CD4-positive, alpha-beta T cell treated with Interleukin-6 at 100 ng/mL for 8 hours (primary cell): ENCODE measurements around the gene TET3.
"Not testable (repeated sequence)": the region's sequence is repeated elsewhere in the genome, so short reads cannot be mapped to it uniquely, and the experiment has no call there.

ENCODE experiments used
- DNase-seq: peaks from one replicate; pipeline ENCODE4 v3.0.0-alpha.2; 2020; ENCODE audit warnings: mixed read lengths, low spot score

TET3 gene

DNA sequence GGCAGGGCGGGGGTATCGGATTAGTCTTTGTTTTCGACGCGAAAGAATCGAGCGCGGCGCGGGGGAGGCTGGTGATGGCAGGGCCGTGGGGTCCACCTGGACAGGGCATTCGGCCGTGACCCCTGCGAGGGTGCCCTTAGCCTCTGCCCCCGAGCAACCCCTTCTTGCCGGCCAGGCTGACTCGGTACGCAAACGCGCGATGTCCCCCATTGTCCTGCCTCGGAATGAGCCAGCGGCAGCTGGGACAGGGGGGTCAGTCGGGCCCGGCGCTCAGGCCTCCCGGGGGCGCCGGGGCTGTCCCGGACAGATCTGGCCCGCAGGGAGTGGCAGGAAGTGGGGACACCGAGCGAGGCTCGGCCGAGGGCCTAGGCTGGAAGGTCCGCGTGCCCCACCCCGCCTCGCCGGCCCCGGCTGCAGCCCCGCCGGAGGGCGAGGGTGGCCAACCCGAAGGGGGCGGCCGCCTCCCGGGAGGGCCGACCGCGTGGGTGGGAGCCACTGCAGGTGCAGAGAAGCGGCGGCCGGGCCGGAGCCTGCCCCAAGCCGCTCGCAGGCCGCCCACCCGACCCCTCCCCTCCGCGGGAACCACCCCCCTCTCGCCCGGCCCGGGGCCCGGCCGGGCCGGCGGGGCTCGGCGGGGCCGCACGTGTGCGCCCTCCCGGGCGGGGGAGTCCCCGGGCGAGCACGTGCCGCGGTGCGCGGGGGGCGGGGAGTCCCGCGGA is at the start of gene TET3:
TSS of gene TET3 (plus strand) at position 708 of the 719 bp plus-strand sequence. CDS start 1,494 bp downstream, outside the sequence.
- DNase-seq = no peak

DNA sequence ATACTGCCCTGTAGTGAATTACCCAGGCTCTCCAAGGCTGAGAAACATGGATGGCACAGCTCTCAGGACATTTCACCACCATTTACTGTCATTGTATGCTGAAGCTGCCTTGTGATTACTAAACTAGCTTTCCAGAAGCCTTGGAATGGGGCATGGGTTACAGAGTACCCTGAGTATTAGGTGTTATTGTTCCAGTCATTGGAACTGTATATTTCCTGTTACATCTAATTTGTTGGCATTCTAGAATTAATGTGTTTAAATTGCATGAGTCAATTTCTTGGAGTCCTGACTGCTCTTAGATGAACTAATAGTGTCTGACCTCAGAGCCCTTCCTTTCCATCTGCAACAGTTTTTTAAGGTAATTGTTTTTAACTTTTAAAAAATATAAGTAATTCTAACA is 49.1 kb upstream of the TET3 start:
- DNase-seq = no peak

DNA sequence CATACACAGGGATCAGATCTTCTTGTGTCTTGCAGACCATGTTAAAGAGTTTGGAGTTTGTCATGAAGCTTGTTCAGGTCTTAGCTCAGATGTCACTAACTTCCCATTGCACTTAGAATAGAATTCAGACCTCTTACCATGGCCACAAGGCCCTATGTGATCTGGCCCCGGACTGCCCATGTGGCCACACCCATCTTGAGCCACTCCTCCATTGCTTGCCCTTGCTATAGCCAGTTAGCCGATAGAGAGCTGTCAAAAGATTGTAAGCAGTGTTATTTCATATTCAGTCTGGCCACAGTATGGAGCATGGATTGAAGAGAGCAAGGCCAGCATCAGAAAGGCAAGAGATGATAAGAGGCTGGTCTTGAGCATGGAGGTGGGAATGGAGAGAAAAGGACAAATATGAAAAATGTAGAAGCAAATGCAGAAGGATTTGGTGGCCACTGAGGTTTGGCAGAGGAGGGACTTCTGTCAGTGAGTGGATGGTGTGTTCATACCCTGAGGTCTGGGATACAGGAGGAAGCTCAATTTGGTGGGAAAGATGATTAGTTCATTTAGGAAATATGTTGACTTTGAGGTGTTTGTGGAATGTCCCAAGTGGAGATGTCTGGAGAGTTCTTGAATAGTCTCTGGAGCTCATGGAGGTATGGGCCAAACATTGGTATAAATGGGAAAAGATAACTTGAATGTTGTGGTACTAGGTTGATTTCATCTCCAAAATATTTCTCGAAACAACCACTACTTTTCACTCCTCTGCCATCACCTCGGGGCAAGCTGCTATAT is 47.4 kb upstream of the TET3 start:
- no peak for DNase-seq

DNA sequence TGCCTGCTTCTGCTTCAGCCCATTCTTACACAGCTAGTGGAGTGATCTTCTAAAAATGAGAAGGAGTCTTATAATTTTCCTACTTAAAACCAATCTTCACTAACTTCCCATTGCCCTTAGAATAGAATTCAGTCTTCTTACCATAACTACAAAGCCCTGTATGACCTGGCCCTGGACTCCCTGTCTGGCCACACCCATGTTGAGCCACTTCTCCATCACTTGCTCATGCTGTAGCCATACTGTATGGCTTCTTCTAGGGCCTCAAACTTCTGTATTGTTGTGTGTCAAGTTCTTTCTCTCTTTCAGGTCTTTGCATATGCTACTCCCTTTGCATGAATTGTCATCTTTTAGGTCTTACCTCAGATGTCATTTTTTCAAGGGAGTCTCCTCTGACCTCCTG is 46.8 kb upstream of the TET3 start:
- DNase-seq = no peak

DNA sequence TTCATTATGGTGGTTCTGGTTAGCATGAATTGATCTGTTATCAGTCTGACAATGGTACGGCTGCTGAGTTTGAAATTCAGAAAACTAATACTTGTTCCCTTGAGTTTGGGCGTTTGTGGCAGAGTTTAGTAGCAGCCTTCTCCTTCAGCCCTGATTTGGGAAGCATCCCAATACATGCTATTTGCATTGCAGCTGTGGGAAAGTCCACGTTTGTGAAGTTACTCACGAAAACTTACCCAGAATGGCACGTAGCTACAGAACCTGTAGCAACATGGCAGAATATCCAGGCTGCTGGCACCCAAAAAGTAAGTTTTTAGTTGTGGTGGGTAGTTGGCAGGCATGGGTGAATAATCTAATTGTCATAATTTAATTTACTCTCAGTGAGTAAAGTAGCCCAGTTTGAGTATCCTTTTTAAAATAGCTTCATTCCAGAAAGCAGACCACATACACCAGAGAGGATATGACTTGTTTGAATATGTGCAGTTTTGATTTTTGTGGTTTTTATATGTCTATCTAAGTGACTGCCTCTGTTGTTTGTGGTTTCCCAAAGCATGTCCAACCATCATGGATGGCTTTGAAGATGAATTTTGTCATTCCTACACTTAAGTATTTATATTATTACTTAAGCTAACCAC is 45.9 kb upstream of the TET3 start:
- no peak for DNase-seq

DNA sequence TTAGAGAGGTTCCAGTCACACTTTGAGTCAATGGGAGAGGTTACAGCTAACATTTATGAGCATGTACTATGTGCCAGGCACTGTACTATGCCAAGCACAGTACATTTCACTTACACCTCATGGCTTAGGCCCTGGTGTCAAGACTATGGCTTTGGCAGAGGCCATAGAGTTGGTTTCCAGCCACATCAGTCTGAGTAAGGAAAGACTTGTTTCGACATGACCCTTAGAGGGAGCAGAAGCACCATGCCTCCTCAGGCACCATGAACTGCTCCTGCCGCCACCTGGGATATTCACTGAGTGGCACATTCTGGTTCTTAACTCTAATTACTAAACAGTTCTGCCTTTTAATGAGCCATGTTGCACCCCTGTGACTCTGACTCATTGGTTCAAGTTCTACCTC is 45.3 kb upstream of the TET3 start:
- peak; percentile 24 for DNase-seq

DNA sequence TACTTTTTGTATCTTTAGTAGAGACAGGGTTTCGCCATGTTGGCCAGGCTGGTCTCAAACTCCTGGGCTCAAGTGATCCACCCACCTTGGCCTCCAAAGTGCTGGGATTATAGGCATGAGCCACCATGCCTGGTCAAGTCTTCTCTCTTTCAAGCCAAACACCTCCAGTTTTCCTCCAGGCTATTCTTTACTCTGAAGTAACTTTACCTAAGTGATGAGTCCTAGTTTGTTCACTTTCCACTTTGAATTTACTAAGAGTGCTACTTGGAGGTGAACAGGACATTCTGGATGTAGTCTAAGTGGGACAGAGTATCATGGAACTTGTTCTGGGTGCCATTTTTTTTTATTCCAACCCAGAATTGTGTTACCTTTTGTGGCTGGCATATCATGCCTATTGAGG is 44.6 kb upstream of the TET3 start:
- not testable (repeated sequence) for DNase-seq

DNA sequence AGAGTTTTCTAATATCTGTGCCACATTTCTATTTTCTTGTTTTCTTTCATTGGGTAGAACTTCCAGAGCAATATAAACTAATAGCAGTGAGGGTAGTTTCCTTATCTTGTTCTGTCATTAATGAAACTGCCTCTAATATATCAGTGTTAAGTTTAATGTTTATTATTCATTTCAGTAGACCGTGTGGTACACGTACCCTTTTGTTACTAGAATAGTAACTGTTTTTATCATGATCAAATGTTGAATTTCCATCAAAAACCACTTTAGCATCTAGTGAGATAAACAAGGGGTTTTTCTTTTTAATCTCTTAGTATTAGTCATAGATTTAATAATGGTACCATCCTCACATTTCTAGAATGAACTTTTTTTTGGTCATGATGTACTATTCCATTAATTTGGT is 42.0 kb upstream of the TET3 start:
- no peak for DNase-seq

DNA sequence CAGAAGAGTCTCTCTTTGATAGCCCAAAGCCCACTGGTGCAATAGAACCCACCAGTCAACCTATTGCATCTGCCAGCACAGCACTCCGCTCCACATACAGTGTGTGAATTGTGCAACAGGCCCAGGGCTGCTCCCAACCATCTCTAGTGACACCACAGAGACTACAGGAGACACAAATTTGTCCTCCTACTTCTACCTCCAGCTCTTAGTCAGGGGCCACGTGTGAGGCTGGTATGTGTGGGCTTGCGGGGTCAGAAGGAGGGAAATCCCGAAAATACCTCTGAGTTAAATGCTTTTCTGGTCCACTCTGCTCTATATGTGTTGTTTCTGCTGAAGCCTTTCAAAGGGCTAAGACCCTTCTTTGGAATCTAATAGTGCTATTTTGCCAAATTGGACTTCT is 40.0 kb upstream of the TET3 start:
- no peak for DNase-seq

DNA sequence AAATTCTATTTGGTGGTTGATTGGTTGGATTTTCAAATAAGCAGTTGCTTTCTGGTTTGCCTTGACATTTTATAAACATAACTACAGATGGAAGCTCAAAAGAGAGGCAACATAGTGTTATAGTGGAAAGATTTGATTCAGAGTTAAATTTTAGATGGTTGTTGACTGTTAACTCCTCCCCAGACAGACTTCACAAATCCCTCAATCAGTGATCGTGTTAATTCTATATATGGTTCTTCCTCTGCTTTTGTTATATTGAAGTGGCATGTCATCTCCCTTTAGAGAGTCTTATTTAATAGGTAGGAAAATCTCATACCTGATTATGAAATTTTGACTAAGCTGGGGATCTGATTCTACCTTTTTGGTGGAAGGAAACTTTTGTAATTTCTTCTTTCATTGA is 38.5 kb upstream of the TET3 start:
- no peak for DNase-seq

DNA sequence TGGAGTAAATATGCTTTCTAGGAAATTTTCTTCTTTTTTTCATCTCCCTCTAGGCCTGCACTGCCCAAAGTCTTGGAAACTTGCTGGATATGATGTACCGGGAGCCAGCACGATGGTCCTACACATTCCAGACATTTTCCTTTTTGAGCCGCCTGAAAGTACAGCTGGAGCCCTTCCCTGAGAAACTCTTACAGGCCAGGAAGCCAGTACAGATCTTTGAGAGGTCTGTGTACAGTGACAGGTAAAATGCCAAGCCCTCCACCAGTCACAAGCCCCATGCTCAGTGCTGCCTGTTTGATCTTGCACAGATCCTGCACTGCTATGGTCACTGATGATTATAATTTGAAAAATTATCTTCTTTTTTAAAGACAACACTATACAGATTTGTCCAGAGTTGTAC is 38.0 kb upstream of the TET3 start:
- DNase-seq = no peak

DNA sequence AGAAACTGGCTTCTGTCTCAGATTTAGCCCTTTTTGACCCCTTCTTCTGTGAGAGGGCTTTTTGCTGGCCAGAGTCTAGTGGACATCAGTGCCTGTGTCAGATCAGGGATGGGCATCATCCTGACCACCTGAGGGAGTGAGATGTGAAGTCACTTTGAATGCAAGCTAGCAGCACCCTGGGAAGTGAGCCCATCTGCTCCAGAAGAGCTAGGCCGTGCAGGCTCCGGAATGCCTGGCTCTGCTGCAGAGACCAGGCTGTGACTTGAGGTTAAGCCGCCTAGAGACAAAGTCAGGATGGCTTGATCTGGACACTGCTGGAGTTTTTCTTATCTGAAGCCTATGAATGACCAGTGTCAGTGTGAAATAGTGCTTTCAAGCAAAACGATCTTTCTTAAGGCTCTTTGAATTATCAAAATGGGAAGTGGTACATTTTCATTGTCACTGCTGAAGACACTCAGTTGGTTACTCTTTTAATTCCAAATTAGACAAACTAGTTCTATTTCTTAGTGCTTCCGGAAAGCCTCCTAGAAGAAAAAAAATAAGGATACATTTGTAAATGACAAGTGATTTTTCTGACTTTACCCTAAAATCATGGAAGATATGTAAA is 37.2 kb upstream of the TET3 start:
- DNase-seq = no peak

DNA sequence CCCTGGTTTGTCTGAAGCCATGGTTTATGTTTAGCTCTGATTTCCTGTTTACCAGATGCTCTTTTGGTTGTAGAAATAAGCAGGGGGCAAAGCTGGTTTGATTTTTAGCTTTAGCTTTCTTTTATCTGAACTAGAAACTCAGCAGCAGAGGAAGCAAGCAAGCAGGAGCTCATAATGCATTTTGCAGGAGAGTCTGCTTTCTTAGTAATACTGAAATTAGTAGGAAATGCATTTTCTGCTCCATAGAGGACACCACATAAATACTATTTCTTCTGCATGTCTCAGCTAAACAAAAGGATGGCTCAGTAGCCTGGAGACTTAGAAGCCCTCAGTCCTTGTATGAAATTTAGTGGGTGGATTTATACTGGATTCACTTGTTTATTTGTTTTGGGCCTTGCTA is 34.9 kb upstream of the TET3 start:
- DNase-seq = no peak

DNA sequence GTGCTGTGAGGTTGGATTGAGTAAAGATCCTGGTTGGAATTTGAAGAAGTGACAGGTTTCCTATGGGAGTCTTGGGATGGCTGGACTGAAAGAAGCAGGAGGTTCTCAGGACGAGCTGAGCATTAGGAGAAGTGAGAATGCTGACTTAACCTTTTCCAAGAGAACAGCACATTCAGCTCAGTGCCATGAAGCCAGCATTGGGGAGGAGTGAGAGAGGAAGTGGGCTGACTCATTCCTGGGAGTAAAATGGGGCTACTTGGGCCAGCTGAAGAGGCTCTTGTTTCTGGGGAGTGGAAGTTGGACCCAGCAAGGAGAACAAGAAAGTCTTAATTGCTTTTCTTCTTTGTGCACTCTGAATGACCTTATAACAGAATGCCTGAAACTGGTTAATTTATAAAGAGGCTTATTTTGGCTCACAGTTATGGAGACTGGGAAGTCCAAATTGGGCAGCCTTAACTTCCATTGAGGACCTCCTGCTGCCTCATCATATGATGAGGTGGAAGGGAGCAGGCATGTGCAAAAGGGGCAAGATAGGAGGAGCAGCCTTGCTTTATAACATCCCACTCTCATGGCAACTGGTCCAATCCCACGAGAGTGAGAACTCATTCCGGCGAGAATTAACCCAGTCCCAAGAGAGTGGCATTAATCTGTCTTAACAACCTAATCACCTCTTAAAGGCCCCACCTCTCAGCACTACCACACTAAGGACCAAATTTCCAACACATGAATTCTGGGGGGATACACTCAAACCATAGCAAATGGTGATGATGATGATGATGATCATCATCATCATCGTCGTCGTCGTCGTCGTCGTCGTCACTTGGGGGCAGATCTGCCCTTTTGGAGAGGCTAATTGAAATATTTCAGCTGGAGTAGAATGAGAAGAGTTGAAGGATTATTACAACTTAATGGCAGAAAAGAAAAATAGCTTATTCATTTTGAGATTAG is 31.9 kb upstream of the TET3 start:
- no peak for DNase-seq

DNA sequence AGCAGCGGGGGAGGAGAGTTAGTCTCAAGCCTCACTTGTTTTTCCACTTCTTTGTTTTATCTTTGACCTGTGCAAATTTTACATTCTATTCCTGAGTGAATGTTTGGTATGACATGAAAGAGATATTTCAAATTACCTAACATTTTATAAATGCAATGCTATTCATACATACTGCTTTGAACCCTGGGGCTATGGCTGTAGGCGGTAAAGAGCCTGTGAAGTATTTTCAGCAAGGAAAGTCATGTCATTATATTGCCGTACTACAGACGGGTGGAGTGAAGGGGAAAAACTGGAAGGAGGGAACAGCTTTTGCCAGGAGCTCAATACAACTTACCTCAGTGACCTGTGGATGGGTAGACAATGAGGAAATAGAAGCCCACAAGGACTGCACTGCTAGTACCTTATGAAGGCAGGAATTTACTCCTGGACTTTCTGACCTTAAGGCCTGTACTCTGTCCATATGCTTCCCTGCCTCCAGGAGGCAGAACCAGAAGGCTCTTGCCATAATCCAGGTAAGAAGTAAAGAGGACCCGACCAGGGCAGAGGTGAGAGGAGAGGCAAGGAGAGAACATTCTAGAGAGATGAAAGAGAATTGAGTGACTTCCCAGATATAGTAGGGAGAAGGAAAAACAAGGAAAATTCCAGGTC is 28.4 kb upstream of the TET3 start:
- DNase-seq = no peak

DNA sequence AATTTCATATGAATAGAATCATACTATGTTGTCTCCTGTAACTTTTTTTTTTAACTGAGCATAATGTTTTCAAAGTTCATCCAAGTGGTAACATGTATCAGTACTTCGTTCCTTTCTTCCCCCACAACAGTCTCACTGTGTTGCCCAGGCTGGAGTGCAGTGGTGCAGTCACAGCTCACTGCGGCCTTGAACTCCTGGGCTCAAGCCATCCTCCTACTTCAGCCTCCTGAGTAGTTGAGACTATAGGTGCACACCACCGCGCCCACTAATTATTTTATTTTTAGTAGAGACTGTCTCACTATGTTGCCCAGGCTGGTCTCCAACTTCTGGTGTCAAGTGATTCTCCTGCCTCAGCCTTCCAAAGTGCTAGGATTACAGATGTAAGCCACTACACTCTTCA is 23.4 kb upstream of the TET3 start:
- DNase-seq = no peak

DNA sequence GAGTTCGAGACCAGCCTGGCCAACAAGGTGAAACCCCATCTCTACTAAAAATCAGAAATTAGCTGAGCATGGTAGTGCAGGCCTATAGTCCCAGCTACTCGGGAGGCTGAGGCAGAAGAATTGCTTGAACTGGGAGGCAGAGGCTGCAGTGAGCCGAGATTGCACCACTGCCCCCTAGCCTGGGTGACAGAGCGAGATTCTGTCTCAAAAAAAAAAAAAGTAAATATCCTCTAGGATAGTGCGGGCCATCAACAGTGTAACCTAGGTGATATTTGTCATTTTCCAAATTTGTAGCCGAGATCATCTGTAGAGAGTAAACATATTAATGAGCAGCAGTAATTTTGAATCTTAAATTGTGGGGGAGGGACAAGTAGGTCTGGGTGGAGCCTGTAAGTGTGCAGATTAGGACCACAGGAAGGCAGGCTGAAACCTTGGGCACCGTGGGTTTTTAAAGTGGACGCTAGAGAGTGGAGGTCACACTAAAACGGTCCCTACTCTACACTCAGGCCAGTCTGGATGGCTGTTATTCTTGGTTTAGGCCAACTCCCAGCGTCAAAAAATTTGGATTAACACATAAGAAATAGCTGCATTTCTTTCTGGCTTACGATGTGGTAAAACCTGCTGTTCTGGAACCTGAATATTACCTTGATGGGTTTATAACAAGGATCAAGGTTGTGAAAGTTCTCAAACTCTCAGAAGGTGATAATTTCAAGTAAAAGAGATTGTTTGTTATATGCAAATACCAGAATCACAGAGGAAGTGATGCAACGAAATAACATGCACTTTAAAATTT is 22.7 kb upstream of the TET3 start:
- no peak for DNase-seq

DNA sequence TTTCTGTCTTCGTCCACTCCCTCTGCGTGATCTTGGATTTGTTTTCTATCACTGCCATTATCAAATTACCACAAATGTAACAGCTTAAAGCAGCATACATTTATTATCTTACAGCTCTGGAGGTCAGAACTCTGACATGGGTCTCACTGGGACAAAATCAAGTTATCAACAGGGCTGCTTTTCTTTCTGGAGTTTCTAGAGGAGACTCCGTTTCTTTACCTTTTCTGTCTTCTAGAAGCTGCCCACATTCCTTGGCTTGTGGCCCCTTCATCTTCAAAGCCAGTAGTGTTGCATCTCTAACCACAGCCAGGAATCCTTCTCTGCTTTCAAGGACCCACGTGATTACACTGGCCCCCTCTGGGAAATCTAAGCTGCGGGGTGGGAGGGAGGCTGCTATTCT is 21.9 kb upstream of the TET3 start:
- DNase-seq = no peak

DNA sequence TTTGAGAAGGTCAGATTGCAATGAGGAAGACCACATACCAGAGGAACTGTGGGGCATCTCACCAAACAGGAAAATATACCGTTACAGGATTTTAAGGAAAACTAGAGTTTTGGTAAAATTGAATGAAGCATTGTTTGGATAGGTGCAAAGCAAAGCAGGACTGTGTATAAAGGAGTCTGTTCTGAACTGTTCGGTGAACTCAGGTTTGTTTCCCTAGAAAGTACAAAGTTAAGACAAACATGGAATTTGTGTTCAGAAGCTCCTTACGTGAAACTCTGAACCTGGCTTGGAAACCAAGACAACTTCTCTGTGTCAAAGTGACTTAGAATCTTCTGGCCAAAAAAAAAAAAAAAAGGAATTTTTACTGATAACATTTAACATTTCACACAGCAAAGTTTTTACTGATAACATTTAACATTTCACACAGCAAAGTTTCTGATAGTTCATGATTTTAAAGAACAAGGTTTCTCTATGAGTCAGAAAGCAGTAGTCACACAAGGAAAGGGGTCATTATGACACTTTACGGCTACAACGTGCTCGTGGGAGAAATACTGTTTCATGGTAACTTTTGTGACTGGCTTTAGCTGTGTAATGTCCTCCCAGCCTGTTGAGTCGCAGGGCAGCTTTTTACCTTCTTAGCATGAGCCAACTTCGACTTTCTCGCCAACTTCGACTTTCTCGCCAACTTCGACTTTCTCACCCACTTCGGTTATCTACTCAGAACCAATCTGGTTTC is 21.2 kb upstream of the TET3 start:
- no peak for DNase-seq

DNA sequence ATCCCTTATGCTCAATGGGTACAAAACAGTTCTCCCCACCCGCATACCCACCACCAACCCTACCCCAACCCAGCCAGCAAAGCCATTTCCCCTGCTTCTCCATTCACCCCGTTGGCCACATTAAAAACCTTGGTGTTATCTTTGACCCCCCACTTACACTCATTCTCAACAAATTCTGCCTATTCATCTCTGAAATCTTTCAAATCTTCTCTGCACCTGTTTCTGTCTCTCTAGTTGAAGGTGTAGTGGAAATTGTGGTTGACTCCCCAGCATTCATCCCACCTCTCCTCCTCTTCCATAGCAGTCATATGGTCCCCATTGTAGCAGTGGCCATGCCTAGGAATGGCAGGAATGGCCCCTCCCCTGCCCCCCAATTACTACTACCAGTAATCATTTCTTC is 20.5 kb upstream of the TET3 start:
- DNase-seq = no peak
